Astrocyte of the hippocampus (primary cell): ENCODE data around the gene TMEM207.

ENCODE experiments used
- DNase-seq: peaks from one replicate; pipeline ENCODE4 v3.0.0; 2011; ENCODE audit warnings: low read depth, low spot score

Gene TMEM207

GRCh38 chr3:190444576-190445145 lies 5.0 kb downstream of the TMEM207 start:
- no peak for DNase-seq

- no peak for DNase-seq
These were observed 5.7 kb downstream of the TMEM207 start for GRCh38 chr3:190444006-190444405.

GRCh38 chr3:190443257-190443656 lies 6.4 kb downstream of the TMEM207 start:
- peak; percentile 46 for DNase-seq

- no peak for DNase-seq
These were observed 7.5 kb downstream of the TMEM207 start for GRCh38 chr3:190442240-190442639.

- DNase-seq, result no peak
These were observed 13.4 kb downstream of the TMEM207 start for GRCh38 chr3:190436331-190436730.

- DNase-seq, result peak; percentile 50
These were observed 14.1 kb downstream of the TMEM207 start for GRCh38 chr3:190435618-190436017.

- DNase-seq, result no peak
These were observed 16.1 kb downstream of the TMEM207 start for GRCh38 chr3:190433626-190434025.

GRCh38 chr3:190432216-190432615 lies 17.5 kb downstream of the TMEM207 start:
- no peak for DNase-seq

GRCh38 chr3:190430906-190431305 lies 18.8 kb downstream of the TMEM207 start:
- DNase-seq, result no peak

GRCh38 chr3:190429681-190430080 lies 20.0 kb downstream of the TMEM207 start:
- DNase-seq, result no peak

GRCh38 chr3:190426806-190427507 lies 22.7 kb downstream of the TMEM207 start:
- no peak for DNase-seq

- no peak for DNase-seq
These were observed 23.9 kb downstream of the TMEM207 start for GRCh38 chr3:190425833-190426232.

GRCh38 chr3:190424478-190425439 lies 24.9 kb downstream of the TMEM207 start:
- DNase-seq, result peak; percentile 76

- DNase-seq, result no peak
These were observed 25.6 kb downstream of the TMEM207 start for GRCh38 chr3:190424108-190424477.

- DNase-seq, result no peak
These were observed 35.4 kb downstream of the TMEM207 start for GRCh38 chr3:190414297-190414696.

GRCh38 chr3:190404715-190405114 lies 45.0 kb downstream of the TMEM207 start:
- no peak for DNase-seq

- no peak for DNase-seq
These were observed 47.7 kb downstream of the TMEM207 start for GRCh38 chr3:190401963-190402362.

GRCh38 chr3:190399677-190400076 lies 50.0 kb downstream of the TMEM207 start:
- DNase-seq, result no peak

- no peak for DNase-seq
These were observed 51.8 kb downstream of the TMEM207 start for GRCh38 chr3:190397889-190398288.

GRCh38 chr3:190396001-190396400 lies 53.7 kb downstream of the TMEM207 start:
- no peak for DNase-seq

- no peak for DNase-seq
These were observed 61.0 kb downstream of the TMEM207 start for GRCh38 chr3:190388703-190389102.

- no peak for DNase-seq
These were observed 62.0 kb downstream of the TMEM207 start, which contains the start of gene CLDN16 for GRCh38 chr3:190387578-190388213. Gene CLDN16, plus strand, starts transcription at chr3:190388163. Its CDS starts 167 bp downstream, at chr3:190388330.
